ENCODE data around the gene PALD1.

DNA sequence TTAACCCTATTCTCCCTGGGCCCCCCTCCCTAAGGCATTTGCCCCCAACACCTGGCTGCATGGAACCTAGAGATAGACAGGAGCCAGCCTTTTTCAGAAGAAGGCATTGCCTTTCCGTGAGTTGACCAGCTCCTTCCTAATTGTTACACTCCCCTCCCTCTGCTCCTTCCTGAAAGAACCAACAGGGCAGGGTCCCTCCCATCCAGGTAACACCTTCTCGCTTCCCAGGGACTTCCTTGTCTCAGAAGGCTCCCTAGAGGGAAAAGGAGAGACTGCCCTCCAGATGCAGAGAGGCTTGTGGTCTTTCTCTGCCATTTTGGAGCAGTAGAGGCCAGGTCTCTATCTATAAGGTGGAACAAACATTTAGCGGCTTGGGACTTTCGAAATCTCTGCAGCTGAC lies 31.9 kb downstream of the PALD1 start:
- TF ChIP-seq, protein P1, sequence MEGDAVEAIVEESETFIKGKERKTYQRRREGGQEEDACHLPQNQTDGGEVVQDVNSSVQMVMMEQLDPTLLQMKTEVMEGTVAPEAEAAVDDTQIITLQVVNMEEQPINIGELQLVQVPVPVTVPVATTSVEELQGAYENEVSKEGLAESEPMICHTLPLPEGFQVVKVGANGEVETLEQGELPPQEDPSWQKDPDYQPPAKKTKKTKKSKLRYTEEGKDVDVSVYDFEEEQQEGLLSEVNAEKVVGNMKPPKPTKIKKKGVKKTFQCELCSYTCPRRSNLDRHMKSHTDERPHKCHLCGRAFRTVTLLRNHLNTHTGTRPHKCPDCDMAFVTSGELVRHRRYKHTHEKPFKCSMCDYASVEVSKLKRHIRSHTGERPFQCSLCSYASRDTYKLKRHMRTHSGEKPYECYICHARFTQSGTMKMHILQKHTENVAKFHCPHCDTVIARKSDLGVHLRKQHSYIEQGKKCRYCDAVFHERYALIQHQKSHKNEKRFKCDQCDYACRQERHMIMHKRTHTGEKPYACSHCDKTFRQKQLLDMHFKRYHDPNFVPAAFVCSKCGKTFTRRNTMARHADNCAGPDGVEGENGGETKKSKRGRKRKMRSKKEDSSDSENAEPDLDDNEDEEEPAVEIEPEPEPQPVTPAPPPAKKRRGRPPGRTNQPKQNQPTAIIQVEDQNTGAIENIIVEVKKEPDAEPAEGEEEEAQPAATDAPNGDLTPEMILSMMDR (IDR thresholded peaks at IDR 0.05) = no peak
- TF ChIP-seq POLR2AphosphoS5 (IDR thresholded peaks at IDR 0.05) = no peak

Measured in esophagus muscularis mucosa (tissue), 3 donors.